Dermis blood vessel endothelial cell (primary cell): ENCODE data around the gene IPPK. TPM values are rescaled to one million over a fixed set of nuclear protein-coding genes. Genes with fewer than 3 reads are reported as not detected.
A peak's percentile ranks its signal among the peaks of the same experiment; 100 is the strongest.
"Not testable (repeated sequence)": the region's sequence is repeated elsewhere in the genome, so short reads cannot be mapped to it uniquely, and the experiment has no call there.

Experiments
- DNase-seq: peaks from one replicate; pipeline ENCODE4 v3.0.0; 2010
- total RNA-seq: library from RNA; depleted of rRNA; stranded (reverse); fragments of >200 nt; gene quantifications from 2 replicates; pipeline ENCODE4 v1.2.3, GENCODE V29; 2014

The IPPK gene
- total RNA-seq, 1 donor from 2014 or later = 20.3 TPM

DNA sequence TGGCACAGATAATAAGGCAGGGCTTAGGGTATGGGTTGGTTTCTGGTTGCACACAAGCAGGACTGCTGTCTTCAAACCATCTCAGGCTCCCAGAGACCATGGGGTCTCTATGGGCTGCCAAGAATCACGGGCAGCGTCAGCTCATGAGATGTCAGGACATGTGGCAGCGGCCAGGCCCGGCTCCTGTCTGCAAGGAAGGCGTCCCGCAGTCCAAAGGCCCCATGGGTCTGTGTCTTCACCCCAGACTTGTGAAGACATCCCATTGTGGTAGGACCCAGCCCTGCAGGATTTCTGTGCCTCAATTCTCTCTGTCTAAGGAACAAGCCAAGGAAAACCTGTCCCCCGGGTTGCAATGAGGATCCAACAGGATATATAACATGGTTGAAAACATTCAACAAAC lies 32.6 kb downstream of the IPPK start:
- DNase-seq = no peak

DNA sequence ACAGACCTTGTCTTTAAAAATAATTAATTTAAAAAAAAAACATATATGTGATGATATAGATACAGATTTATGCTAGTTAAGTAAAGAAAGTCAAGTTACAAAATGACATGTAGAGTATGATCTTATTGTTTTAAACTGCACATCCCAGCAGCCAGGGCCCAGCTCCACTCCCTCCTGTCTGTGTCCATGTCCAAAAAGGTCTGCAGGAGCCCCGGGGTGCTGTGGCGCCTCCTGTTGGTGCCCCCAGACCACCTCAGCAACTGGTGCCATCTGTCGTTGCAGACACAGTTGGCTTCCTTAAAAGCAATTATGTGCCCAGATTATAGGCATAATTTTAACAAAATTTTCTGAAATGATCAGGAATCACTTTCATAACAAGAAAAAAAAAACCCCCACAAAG lies 33.3 kb downstream of the IPPK start:
- DNase-seq = no peak

- no peak for DNase-seq
These were observed 34.2 kb downstream of the IPPK start for GRCh38 chr9:92635760-92636159.

DNA sequence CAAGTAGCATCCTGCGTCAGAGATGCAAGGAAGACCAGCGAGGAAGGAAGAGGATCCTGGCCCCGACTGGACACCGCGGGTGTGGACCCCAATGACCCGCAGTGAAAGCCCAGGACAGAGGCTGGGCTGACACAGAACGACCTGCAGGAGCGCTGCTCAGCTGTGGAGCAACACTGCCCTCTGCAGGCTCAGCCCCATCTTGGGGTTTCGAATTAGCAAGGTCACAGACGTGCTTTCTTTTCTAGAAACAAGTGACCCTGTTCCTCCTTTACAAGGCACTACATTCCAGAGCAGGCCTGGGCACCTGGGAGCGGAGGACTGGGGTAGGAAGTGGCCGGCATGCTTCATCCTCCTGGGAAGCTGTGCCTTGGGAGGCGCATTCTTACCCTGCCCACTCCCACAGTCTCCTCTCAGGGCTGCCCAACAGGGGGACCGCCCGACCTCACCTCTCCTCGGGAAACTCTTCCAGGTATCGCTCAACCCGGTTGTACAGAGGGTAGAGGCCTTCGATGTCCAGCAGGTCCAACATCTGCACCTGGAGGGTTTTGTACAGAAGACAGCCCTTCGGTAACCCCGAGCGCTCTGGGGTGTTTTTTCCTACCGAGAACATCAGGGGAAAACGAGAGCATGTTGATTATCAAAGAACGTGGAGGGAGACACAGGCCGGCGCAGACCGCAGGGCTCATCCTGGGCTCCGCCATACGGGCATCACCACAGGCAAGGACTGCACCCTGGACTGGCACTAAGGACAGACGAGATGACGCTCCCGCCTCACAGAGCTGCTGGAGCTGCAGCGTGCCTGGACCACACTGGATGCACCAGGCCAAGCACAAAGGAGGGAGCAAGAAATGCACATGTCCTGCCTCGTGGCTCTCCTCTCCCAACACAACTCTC lies 35.0 kb downstream of the IPPK start:
- DNase-seq = peak; percentile 90

DNA sequence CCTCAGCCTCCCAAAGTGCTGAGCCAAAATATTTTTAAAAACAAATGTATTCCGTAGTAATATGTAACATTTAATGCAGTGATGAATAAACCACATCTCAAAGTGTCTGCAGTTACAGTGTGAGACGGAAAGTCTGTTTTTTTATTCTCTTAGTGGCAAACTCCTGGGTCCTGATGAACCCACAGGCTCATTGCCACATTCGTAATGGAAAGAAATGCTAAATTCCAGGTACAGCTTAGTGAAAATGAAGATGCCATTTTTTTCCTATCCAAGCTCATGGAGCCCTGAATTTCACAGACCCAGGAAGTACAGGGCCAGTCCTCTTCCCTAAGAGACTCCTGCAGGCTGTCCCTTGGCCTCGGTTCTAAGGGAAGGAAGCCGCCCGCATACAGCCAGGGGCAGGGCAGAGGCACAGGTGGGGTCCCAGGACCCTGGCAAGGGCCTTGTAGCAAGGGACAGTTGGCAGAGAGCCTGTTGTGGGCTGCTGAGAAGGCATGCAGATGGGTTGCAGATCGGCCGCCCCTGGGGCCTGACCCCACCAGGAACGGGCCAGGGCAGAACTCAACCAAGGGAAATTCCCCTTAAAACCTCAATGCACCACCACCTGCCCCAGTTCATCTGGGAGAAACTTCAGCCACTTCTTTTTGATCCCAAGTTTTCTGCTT lies 36.2 kb downstream of the IPPK start:
- no peak for DNase-seq

GRCh38 chr9:92632641-92633040 lies 37.3 kb downstream of the IPPK start:
- DNase-seq = no peak

- no peak for DNase-seq
These were observed 38.2 kb downstream of the IPPK start for GRCh38 chr9:92631452-92632343.

DNA sequence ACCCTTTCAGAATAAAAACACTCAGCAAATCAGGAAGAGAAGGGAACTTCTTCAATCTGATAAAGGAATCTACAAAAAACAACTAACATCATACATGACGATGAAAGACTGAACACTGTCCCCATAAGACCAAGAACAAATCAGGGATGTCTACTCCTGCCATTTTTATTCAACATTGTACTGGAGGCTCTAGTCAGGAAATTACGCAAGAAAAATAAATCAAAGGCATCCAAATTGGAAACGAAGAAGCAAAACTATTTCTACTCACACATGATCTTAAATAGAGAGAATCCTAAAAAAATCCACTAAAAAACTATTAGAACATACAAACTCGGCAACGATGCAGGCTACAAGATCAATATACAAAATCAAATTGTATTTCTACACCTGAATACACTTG lies 42.3 kb downstream of the IPPK start:
- DNase-seq = no peak

GRCh38 chr9:92626484-92626883 lies 43.4 kb downstream of the IPPK start:
- no peak for DNase-seq

DNA sequence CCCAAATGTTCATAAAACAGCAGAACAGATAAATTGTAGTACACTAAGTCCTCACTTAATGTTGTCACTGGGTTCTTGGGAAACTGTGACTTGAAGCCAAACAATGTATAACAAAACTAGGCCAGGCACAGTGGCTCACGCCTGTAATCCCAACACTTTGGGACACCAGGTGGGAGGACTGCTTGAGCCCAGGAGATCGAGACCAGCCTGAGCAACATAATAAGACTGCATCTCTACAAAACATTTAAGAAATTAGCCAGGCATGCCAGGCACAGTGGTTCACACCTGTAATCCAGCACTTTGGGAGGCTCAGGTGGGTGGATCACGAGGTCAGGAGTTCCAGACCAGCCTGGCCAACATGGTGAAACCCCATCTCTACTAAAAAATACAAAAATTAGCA lies 46.0 kb downstream of the IPPK start:
- not testable (repeated sequence) for DNase-seq

GRCh38 chr9:92620845-92621244 lies 49.1 kb downstream of the IPPK start:
- DNase-seq = no peak

GRCh38 chr9:92619601-92620300 lies 50.2 kb downstream of the IPPK start:
- DNase-seq = no peak

- DNase-seq = no peak
These were observed 51.2 kb downstream of the IPPK start for GRCh38 chr9:92618633-92619225.

GRCh38 chr9:92617951-92618510 lies 51.9 kb downstream of the IPPK start:
- no peak for DNase-seq

GRCh38 chr9:92617195-92617813 lies 52.6 kb downstream of the IPPK start:
- DNase-seq = no peak

GRCh38 chr9:92616655-92617111 lies 53.2 kb downstream of the IPPK start:
- no peak for DNase-seq

- no peak for DNase-seq
These were observed 53.7 kb downstream of the IPPK start for GRCh38 chr9:92616199-92616641.

DNA sequence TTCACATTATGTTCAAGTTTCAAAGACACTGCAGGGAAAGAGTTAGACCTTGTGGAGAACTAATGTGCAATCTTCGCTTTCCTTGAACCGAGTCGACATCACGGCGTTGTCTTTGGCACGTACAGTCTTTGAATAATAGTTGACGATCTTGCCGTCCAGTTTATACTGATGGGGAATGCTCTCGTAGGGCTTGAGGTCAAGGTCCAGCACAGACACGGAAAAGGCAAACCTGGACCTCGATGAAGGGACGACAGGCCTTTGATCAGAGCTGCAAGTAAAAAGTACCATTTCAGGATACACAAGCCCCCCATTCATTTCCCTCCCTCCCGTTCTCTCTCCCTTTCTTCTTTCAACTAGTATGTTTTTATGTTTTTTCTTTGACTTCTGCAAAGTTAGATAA lies 54.1 kb downstream of the IPPK start:
- DNase-seq = no peak

GRCh38 chr9:92614763-92615461 lies 55.0 kb downstream of the IPPK start:
- DNase-seq = no peak

- no peak for DNase-seq
These were observed 55.8 kb downstream of the IPPK start for GRCh38 chr9:92614123-92614510.
